Kidney (tissue), 14 donors: ENCODE data around the gene TGFBR2. TPM values are rescaled to one million over a fixed set of nuclear protein-coding genes. Genes with fewer than 3 reads are reported as not detected.
A peak's percentile ranks its signal among the peaks of the same experiment; 100 is the strongest.

Source experiments
- DNase-seq, 5 donors: peaks; one replicate each; pipeline ENCODE4 v3.0.0-alpha.2; 2013 to 2020
- FAIRE-seq: peaks from 2 replicates; lab custom pipeline; 2012; peaks lifted over from hg19 to GRCh38; lab: Jason Lieb, UNC
- H3K27ac ChIP-seq, 2 donors: one replicate each; pipeline ENCODE4 v1.7.0; 2013; ENCODE audit warnings: low read depth in 2 of 2, low read length in 2 of 2, inconsistent platforms in 1 of 2
- H3K27me3 ChIP-seq: one replicate; pipeline ENCODE4 v1.7.1; 2013; ENCODE audit warnings: low read length, inconsistent platforms; ENCODE audit not compliant: control insufficient read depth, insufficient read depth
- H3K36me3 ChIP-seq, 3 donors: one replicate each; pipeline versions ENCODE4 v1.7.0 to v1.7.1; 2013; ENCODE audit warnings: low read length in 3 of 3, control low read depth in 1 of 3, inconsistent platforms in 1 of 3; ENCODE audit not compliant: insufficient read depth in 3 of 3, control insufficient read depth in 2 of 3
- H3K4me1 ChIP-seq, 3 donors: one replicate each; pipeline versions ENCODE4 v1.7.0 to v1.7.1; 2013; ENCODE audit warnings: low read length in 3 of 3, inconsistent platforms in 1 of 3, low read depth in 1 of 3; ENCODE audit not compliant: control insufficient read depth in 2 of 3, insufficient read depth in 2 of 3
- H3K4me3 ChIP-seq, 3 donors: one replicate each; pipeline versions ENCODE4 v1.7.0 to v1.8.1; 2013; ENCODE audit warnings: low read length in 3 of 3, control low read depth in 1 of 3, inconsistent platforms in 1 of 3
- H3K9ac ChIP-seq, 3 donors: one replicate each; pipeline versions ENCODE4 v1.7.0 to v1.7.1; 2013; ENCODE audit warnings: low read length in 3 of 3, control low read depth in 1 of 3, inconsistent platforms in 1 of 3
- H3K9me3 ChIP-seq, 3 donors: one replicate each; pipeline versions ENCODE4 v1.7.0 to v1.7.1; 2013; ENCODE audit warnings: low read length in 3 of 3, control low read depth in 1 of 3, inconsistent platforms in 1 of 3; ENCODE audit not compliant: control insufficient read depth in 2 of 3, insufficient read depth in 1 of 3
- CTCF ChIP-seq: IDR thresholded peaks from 3 replicates; pipeline ENCODE4 v1.5.1; 2012; ENCODE audit warnings: mild to moderate bottlenecking, moderate library complexity, borderline replicate concordance; ENCODE audit not compliant: insufficient read depth; ENCODE audit errors: extremely low read depth
- intact Hi-C: fragments of 100-400 bp; cut with DNase I; formaldehyde crosslinking; loops from one replicate; pipeline ENCODE4 v1.11.1; 2022
- polyA plus RNA-seq: library from polyadenylated mRNA; stranded (reverse); fragments of 350-450 nt; fragmentation: Illumina TruSeq; extraction: RNeasy Lipid Tissue Mini Kit (QIAGEN cat#74804); gene quantifications from one replicate; pipeline ENCODE4 v1.2.3, GENCODE V29; 2014; ENCODE audit warnings: low read depth, low replicate concordance; ENCODE audit not compliant: insufficient read depth
- total RNA-seq: library from RNA; stranded (reverse); fragmentation: NEBNext Ultra II Directional; extraction: Animal tissue kit (Norgen Biotek cat#: 25700); gene quantifications from one replicate; pipeline ENCODE4 v1.2.1, GENCODE V29; 2021
- donor health status: control.
- donor health status: control.
- donor health status: control.
- donor health status: control.
- donor health status: control.
- donor health status: DM: yes; HTN: yes; CAD: no.
- donor health status: Normal renal cell carcinoma (clear cell type).

The TGFBR2 gene
- total and polyA plus RNA-seq, 2 donors from 2014 or later = 81.8 to 243 TPM

GRCh38 chr3:30597769-30598134, 8.6 kb upstream of the TGFBR2 start:
- Histone ChIP-seq H3K4me3 (no peak overlapping the region), H3K9ac (peak overlapping the region in 1 of 3 donors; percentile 37), H3K4me1 (peaks cover 0 to 8% (median 7%) of the 10 kb centered on the region in 3 donors), H3K27ac (peak overlapping the region; percentile 80 to 92), H3K9me3 (no peaks in the 10 kb centered on the region), H3K36me3 (no peaks in the 10 kb centered on the region), H3K27me3 (no peaks in the 10 kb centered on the region)
- intact Hi-C loops = no loop called here
- DNase-seq = no peak
- no peak for TF ChIP-seq CTCF
- FAIRE-seq = no peak

GRCh38 chr3:30598668-30599545, 7.5 kb upstream of the TGFBR2 start:
- Histone ChIP-seq H3K27me3 (no peaks in the 10 kb centered on the region), H3K4me3 (no peak overlapping the region), H3K4me1 (peaks cover 0 to 8% (median 7%) of the 10 kb centered on the region in 3 donors), H3K36me3 (no peaks in the 10 kb centered on the region), H3K27ac (peak overlapping the region in 1 of 2 donors; percentile 16), H3K9me3 (no peaks in the 10 kb centered on the region), H3K9ac (no peak overlapping the region)
- TF ChIP-seq CTCF = no peak
- FAIRE-seq = no peak
- DNase-seq = no peak
- intact Hi-C loops = no loop called here

DNA sequence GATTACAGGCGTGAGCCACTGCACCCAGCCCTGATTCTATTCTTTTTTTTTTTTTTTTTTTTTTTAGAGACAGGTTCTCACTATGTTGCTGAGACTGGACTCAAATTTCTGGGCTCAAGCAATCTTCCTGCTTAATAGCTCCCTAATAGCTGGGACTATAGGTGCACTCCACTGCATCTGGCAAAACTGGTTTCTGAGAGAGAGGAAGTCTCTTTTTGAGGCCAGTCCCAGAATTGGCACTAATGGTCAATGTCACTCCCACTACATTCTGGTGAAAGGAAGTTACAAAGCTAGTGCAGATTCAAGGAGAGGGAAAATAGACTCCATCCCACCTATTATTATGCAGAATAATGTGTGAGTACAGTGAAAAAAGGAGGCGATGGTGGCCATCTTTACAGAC, 5.8 kb upstream of the TGFBR2 start:
- H3K9ac ChIP-seq = no peak overlapping the region
- DNase-seq (no peak), FAIRE-seq (no peak)
- no peak overlapping the region for H3K27ac ChIP-seq
- intact Hi-C loops = no loop called here
- TF ChIP-seq CTCF = no peak
- H3K36me3 ChIP-seq = no peaks in the 10 kb centered on the region
- H3K4me3 ChIP-seq = no peak overlapping the region
- H3K27me3 ChIP-seq = no peaks in the 10 kb centered on the region
- H3K4me1 ChIP-seq = peaks cover 0 to 8% (median 8%) of the 10 kb centered on the region in 3 donors
- no peaks in the 10 kb centered on the region for H3K9me3 ChIP-seq
